Measurements from ENCODE around the gene SP140L.

DNA sequence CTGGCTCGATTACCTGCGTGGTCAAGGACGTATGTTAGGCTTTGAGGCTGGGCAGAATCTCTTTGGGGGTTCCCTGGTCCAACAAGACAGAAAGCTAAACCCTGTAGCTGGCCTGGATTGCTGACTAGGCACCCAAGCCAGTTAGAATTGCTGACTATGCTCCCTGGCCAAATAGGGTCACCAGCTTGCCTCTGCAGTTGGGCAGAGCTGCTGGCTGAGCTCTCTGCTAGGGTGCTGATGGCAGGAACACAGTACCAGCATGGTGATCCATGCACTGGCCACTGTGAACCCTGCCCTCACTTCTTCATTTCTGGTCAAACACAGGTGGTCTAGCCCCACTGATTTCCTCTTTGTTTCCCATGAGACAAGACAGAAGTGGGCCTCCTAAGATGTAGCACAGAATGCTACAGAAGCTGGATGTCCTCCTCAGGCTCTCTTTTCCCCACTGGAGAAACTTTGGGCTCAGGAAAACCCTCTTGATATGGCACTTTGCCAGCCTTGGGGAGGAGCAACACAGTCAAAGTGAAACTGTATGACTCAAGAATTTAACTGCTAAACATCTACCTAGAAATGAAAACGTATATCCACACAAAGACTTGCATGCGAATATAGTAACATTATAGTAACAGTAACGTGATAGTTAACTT lies 20.8 kb downstream of the SP140L start:
- TF ChIP-seq POLR2A (IDR thresholded peaks at IDR 0.05): no peak
- TF ChIP-seq, protein P1, sequence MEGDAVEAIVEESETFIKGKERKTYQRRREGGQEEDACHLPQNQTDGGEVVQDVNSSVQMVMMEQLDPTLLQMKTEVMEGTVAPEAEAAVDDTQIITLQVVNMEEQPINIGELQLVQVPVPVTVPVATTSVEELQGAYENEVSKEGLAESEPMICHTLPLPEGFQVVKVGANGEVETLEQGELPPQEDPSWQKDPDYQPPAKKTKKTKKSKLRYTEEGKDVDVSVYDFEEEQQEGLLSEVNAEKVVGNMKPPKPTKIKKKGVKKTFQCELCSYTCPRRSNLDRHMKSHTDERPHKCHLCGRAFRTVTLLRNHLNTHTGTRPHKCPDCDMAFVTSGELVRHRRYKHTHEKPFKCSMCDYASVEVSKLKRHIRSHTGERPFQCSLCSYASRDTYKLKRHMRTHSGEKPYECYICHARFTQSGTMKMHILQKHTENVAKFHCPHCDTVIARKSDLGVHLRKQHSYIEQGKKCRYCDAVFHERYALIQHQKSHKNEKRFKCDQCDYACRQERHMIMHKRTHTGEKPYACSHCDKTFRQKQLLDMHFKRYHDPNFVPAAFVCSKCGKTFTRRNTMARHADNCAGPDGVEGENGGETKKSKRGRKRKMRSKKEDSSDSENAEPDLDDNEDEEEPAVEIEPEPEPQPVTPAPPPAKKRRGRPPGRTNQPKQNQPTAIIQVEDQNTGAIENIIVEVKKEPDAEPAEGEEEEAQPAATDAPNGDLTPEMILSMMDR (IDR thresholded peaks at IDR 0.05): no peak

All from thyroid gland (tissue), 4 donors.